Fibroblast of lung (primary cell): ENCODE results near the gene FAM78B.

Source experiments
- EZH2 ChIP-seq: IDR thresholded peaks from 2 replicates; pipeline ENCODE4 v1.5.1; 2012; ENCODE audit warnings: low read length, control low read depth, mild to moderate bottlenecking; ENCODE audit errors: missing control alignments
- TF ChIP-seq, protein P1 (sequence below), 2 donors: IDR thresholded peaks in 1 of 2; conservative IDR thresholded peaks in 1 of 2; 1 replicate in 1 of 2; 2 replicates in 1 of 2; pipeline ENCODE4 v1.5.1; 2011 to 2012; ENCODE audit warnings: low read length in 2 of 2, control low read depth in 1 of 2, inconsistent platforms in 1 of 2, low read depth in 1 of 2, mild to moderate bottlenecking in 1 of 2

DNA sequence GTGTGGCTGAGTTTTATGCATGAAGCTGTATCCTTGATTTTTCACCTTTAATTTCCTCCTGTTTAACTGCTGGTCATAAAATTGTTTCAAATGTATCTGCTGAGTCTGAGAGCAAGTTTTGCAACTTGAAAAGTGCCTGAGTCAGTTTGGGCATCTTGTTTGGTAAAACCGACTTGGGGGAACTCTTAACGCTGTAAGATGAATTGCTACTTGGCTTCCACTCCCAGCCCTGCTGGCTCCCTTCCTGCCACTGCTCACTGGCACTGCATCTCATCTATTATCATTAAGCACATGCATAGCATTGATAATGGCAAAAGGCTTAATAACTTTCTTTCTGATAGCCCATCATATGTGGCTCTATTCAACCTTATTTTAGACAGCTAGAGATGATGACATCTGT lies 35.7 kb upstream of the FAM78B start:
- TF ChIP-seq, protein P1, sequence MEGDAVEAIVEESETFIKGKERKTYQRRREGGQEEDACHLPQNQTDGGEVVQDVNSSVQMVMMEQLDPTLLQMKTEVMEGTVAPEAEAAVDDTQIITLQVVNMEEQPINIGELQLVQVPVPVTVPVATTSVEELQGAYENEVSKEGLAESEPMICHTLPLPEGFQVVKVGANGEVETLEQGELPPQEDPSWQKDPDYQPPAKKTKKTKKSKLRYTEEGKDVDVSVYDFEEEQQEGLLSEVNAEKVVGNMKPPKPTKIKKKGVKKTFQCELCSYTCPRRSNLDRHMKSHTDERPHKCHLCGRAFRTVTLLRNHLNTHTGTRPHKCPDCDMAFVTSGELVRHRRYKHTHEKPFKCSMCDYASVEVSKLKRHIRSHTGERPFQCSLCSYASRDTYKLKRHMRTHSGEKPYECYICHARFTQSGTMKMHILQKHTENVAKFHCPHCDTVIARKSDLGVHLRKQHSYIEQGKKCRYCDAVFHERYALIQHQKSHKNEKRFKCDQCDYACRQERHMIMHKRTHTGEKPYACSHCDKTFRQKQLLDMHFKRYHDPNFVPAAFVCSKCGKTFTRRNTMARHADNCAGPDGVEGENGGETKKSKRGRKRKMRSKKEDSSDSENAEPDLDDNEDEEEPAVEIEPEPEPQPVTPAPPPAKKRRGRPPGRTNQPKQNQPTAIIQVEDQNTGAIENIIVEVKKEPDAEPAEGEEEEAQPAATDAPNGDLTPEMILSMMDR (conservative IDR thresholded peaks at IDR 0.05 in 1 of 2, IDR thresholded peaks at IDR 0.05 in 1 of 2; ENCODE audit: low read depth in 1 of 2, low read length in 2 of 2): no peak
- no peak for TF ChIP-seq EZH2
